HepG2 (cell line): ENCODE results near the gene HSF4. TPM values are rescaled to one million over a fixed set of nuclear protein-coding genes. Genes with fewer than 3 reads are reported as not detected.

Source experiments
- GPBP1L1 ChIP-seq: sonication (generic); formaldehyde crosslinking; IDR thresholded peaks from 2 replicates; pipeline ENCODE4 v1.5.0; 2020; ENCODE audit warnings: mild to moderate bottlenecking, missing genetic modification reagents
- GZF1 ChIP-seq: sonication (generic); formaldehyde crosslinking; IDR thresholded peaks from 2 replicates; pipeline ENCODE4 v1.5.1; 2020; ENCODE audit warnings: mild to moderate bottlenecking, missing genetic modification reagents
- KAT8 ChIP-seq: IDR thresholded peaks from 2 replicates; pipeline ENCODE4 v1.6.1; 2016; ENCODE audit warnings: missing genetic modification reagents, missing compliant biosample characterization
- NFAT5 ChIP-seq: sonication (generic); formaldehyde crosslinking; IDR thresholded peaks from 2 replicates; pipeline ENCODE4 v1.4.0; 2020; ENCODE audit warnings: missing genetic modification reagents
- TERF1 ChIP-seq: sonication (generic); formaldehyde crosslinking; IDR thresholded peaks from 2 replicates; pipeline ENCODE4 v1.8.0; 2022; ENCODE audit warnings: mild to moderate bottlenecking, missing genetic modification reagents, moderate library complexity
- ZBTB33 ChIP-seq: sonication (generic); formaldehyde crosslinking; IDR thresholded peaks from 2 replicates; pipeline ENCODE4 v1.4.0; 2020; ENCODE audit warnings: missing genetic modification reagents
- ZNF407 ChIP-seq: sonication (generic); formaldehyde crosslinking; IDR thresholded peaks from one replicate; pipeline ENCODE4 v1.5.1; 2020; ENCODE audit warnings: mild to moderate bottlenecking, missing genetic modification reagents; ENCODE audit errors: not compliant biosample characterization
- polyA plus RNA-seq, 8 experiments: library from polyadenylated mRNA; depleted of rRNA in 3 of 8; stranded (reverse) in 7 of 8; unstranded in 1 of 8; fragments of >200 nt; fragmentation: Illumina TruSeq in 4 of 8; extraction: Trizol in 4 of 8; gene quantifications; 2 replicates each; pipeline versions ENCODE4 v1.2.1 to v1.2.3, GENCODE V29; 2011 to 2016; ENCODE audit warnings: low read depth in 4 of 8, missing spikeins in 1 of 8, mixed read lengths in 1 of 8; ENCODE audit not compliant: insufficient read depth in 1 of 8
- total RNA-seq, 5 experiments: library from RNA; depleted of rRNA; stranded (reverse); fragments of >200 nt; fragmentation: Illumina TruSeq; extraction: Trizol; gene quantifications; 2 replicates each; pipeline ENCODE4 v1.2.3, GENCODE V29; 2016; ENCODE audit warnings: low read depth in 1 of 5

The HSF4 gene
- total and polyA plus RNA-seq, 2 of the 13 experiments (the other 11 are each of a cell fraction or from before 2014, with no cell fraction given): 3.5 to 16.9 TPM

GRCh38 chr16:67155295-67156142 is 9.0 kb upstream of the HSF4 start (continued):
- peak; percentile 7 for TF ChIP-seq ZNF407 (CRISPR knock-in tag)
- TF ChIP-seq NFAT5 (CRISPR knock-in tag): 0 out of 2 replicates have a peak, but pooled peaks have one; percentile 49
- TF ChIP-seq ZBTB33 (CRISPR knock-in tag): peak; percentile 49; the same call in 1 of the 2 replicates
- no peak for TF ChIP-seq GPBP1L1 (CRISPR knock-in tag)
- TF ChIP-seq KAT8 (CRISPR knock-in tag): peak; percentile 49; the same call in 1 of the 2 replicates
- TF ChIP-seq TERF1 (CRISPR knock-in tag): no peak
- TF ChIP-seq GZF1 (CRISPR knock-in tag): 0 out of 2 replicates have a peak, but pooled peaks have one; percentile 40
